ENCODE measurements around the gene LYSMD2.

Gene LYSMD2

GRCh38 chr15:51751697-51752683 is 14.5 kb upstream of the LYSMD2 start:
- no peak for DNase-seq

- peak; percentile 47 to 60 for DNase-seq
Observed at GRCh38 chr15:51750792-51751696, 13.6 kb upstream of the LYSMD2 start, which contains the start of gene TMOD2. Gene TMOD2, plus strand, starts transcription at chr15:51751597. Its CDS starts 14,845 bp downstream, at chr15:51766442.

DNA sequence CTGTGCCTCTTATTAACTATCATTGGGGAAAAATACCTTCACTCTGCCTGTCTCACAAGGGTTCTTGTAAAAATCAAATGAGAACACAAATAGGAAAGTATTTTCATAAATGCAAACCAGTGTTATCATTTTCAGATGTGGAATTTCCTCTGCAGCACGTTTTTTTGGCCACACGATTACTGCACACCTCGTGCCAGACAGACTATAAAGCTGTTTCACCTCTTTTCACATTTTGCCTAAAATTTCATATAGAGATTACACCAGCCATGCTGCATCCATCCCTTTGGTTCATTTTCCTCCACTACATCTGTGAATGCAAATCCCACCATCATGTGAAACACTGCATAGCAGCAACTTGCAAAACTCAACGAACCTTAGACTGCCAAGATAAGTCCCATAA is 12.7 kb upstream of the LYSMD2 start:
- DNase-seq = no peak

DNA sequence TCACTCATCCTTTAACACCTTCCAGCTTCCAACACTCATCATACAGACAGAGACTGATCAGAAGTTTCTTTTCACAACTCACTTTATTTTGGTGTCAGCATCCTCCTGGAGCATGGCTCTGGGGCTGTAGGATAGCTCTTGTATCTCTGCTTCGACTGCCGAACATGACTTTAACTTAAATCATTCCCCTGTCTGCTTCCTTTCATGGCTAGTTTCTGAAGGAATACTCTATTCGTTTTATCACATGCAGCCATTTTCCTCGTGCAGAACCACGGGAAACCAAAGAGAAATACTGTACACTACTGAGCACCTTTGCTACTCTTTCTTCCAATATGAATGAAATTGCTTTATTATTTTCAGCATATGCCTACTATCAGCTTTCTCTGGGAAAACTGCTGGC is 11.9 kb upstream of the LYSMD2 start:
- no peak for DNase-seq

- DNase-seq = no peak
Observed at GRCh38 chr15:51739061-51739712, 1.7 kb upstream of the LYSMD2 start.

DNA sequence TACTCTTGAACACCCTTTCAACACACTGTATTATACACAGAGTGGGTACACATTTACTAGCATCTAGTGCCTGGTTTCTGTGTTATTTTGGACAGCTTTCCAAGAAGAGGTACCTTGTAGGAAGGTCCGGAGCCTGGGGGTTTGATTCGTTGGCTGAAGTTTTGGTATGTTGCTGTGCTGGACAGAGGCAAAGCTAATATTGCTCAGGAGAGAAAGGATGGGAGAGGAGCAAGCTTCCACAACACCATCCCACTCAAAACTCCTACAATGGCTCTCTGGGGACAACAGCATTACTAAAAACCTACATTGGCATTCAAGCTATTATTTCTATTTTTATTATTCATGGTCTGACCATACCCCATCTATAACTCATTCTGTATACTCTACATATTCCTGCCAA is 1.1 kb upstream of the LYSMD2 start:
- no peak for DNase-seq

DNA sequence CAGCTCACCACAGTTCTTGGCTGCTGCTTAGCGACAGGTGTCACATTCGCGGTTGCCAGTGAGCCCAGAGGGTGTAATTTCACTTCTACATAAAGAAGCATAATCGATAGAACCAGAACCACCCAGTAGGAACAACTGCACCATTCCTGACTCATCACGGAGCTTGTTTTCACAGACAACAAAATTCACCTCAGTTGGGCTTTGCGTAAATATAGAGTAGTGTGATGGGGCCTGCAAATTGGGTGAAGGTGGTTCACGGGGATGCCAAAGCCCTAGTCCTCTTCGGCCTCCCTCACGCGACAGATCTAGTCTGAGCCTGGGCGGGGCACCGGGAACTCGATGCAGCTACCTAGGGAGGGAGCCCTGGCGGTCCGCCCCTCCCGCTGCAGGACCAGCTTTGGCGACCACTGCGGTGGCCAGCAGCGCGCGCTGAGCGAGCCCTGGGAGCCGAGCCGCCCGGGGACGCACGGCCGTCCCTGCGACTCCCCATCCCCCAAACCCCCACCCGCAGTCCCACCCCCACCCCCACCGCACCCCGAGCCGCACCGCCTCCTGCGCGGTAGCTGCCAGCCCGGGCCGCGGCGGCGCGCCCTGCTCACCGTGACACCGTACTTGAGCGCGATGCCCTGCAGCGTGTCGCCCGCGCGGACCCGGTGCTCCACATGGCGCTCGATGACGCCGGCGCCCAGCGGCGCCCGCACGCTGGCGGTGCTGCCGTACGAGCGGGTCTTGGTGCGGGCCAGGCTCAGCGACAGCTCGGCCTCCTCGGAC is 519 bp downstream of the LYSMD2 start:
- DNase-seq = peak; percentile 52 to 68

- no peak for DNase-seq
Observed at GRCh38 chr15:51736069-51736468, 1.4 kb downstream of the LYSMD2 start.

- DNase-seq = peak in 1 of 2 experiments; percentile 23
Observed at GRCh38 chr15:51735228-51736010, 2.0 kb downstream of the LYSMD2 start.

GRCh38 chr15:51732646-51733045 is 4.8 kb downstream of the LYSMD2 start:
- no peak for DNase-seq

- no peak for DNase-seq
Observed at GRCh38 chr15:51731549-51732267, 5.7 kb downstream of the LYSMD2 start.

GRCh38 chr15:51727141-51727897 is 10.1 kb downstream of the LYSMD2 start:
- DNase-seq = no peak

DNA sequence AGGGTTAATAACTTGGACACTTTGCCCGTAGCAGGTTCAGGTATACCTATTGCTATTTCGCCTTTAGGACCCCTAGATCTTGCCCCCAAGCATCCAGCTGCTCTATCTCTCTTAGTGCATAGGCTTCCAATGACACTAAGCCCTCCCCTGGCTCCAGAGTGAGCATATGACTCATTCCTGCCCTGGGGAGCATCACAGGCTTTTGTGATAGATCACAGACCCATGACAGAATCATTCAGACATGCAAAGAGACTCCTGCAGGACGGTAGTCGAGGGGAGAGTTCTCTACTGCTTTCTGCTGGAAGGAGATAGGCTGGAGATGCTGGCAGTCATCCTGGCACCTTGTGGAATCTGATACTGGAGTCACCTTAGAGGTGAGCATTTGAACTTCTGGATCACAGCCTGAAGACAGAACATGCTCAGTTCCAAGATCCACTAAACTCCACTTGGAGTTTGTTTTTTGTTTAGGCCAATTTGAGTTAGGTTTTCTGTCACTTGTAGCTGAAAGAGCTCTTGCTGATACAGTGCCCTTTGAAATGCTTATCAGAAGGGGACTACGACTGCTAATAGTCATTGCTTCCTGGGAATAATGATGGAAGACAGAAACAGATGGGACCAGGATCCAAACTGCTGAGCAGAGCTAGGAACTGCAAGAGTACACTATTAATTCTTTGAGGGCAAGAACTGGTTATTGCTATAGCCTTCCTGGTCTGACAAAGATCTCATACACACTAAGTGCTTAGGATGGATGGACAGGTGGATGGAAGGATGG is 11.0 kb downstream of the LYSMD2 start:
- DNase-seq = peak; percentile 24 to 67

DNA sequence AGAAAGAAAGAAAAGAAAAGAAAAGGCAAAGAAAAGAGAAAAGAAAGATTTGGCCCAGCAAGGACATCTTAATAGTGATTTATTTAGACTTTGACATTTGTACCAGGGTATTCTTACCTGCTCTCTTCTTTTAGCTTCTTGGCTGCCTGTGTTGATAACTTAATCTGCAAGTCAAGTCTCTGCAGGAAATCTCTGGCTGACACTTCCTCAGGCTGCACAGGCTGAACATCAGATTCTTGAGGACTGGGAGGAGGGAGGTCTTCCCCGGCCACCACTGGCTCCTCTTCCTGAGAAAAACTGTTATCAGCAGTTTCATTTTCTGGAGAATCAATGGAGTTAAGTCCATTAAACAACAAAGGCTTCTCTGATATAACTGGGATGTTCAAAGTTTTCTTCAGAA is 12.8 kb downstream of the LYSMD2 start:
- no peak for DNase-seq

DNA sequence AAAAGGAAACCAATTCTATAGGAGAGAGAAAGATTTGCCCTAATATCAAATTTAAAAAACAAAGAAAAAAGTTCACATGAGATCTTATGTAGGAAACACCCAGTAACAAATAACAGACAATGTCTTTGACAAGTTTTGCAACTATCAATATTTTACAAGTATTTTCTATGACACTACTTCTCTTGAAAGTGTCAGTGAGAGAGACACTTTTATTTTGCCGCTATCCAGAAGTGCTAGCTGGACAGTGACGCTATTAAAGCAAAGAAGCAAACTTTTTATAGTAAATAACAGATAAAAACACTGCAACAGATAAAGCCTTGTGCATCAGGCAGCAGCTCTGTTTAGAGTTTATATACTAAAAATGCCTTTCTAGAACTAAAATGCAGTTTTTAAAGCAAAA is 13.3 kb downstream of the LYSMD2 start:
- DNase-seq = no peak

GRCh38 chr15:51721199-51721960 is 16.1 kb downstream of the LYSMD2 start:
- DNase-seq = no peak

- DNase-seq = no peak
Observed at GRCh38 chr15:51720201-51720995, 17.1 kb downstream of the LYSMD2 start.
